PC-9 (cell line): ENCODE data around the gene ZNF410. TPM values are rescaled to one million over a fixed set of nuclear protein-coding genes. Genes with fewer than 3 reads are reported as not detected.
"Not testable (repeated sequence)": the region's sequence is repeated elsewhere in the genome, so short reads cannot be mapped to it uniquely, and the experiment has no call there.

ENCODE experiments used
- BruUV-seq: library from RNA; stranded (reverse); fragments of 400-500 nt; replicated peaks from 2 replicates; lab custom pipeline; 2021; lab: Mats Ljungman, UMichigan
- CTCF ChIA-PET: fragments of 300-600 bp; sonication (Branson Sonifier 250); formaldehyde crosslinking; loops from one replicate; lab custom pipeline; 2022; ENCODE audit warnings: antibody characterized with exemption; lab: Charles Lee
- POLR2A ChIA-PET: fragments of 300-600 bp; sonication (Branson Sonifier 250); formaldehyde crosslinking; loops from one replicate; lab custom pipeline; 2022; ENCODE audit warnings: antibody characterized with exemption; ENCODE audit not compliant: unreplicated experiment; lab: Charles Lee
- DNase-seq, 2 experiments: peaks; one replicate each; pipeline versions ENCODE4 v3.0.0 to v3.0.0-alpha.2; 2015 to 2022; ENCODE audit warnings: mixed read lengths in 1 of 2
- H2AFZ ChIP-seq: fragments of 200-600 bp; sonication (generic); 2 replicates; pipeline ENCODE4 v1.8.1; 2017; ENCODE audit warnings: antibody characterized with exemption
- H3F3A ChIP-seq: fragments of 200-600 bp; sonication (generic); 2 replicates; pipeline ENCODE4 v1.8.1; 2017; ENCODE audit warnings: antibody characterized with exemption, mild to moderate bottlenecking, low read depth; ENCODE audit not compliant: insufficient read depth
- H3K27ac ChIP-seq: fragments of 200-600 bp; sonication (generic); 2 replicates; pipeline ENCODE4 v1.6.1; 2016; ENCODE audit warnings: mixed run types
- H3K27me3 ChIP-seq: fragments of 200-600 bp; sonication (generic); 2 replicates; pipeline ENCODE4 v1.6.1; 2016; ENCODE audit warnings: low read depth, mixed run types; ENCODE audit not compliant: insufficient read depth
- H3K36me3 ChIP-seq: fragments of 200-600 bp; sonication (generic); 2 replicates; pipeline ENCODE4 v1.6.1; 2016; ENCODE audit warnings: low read depth, mixed run types
- H3K4me1 ChIP-seq: fragments of 200-600 bp; sonication (generic); replicated peaks from 2 replicates; pipeline ENCODE4 v1.6.1; 2016; ENCODE audit warnings: mixed run types; ENCODE audit not compliant: insufficient read depth
- H3K4me2 ChIP-seq: fragments of 200-600 bp; sonication (generic); 2 replicates; pipeline ENCODE4 v1.6.1; 2017; ENCODE audit warnings: mixed run types
- H3K4me3 ChIP-seq: fragments of 200-600 bp; sonication (generic); 2 replicates; pipeline ENCODE4 v1.6.1; 2016; ENCODE audit warnings: mixed run types
- H3K79me2 ChIP-seq: fragments of 200-600 bp; sonication (generic); 2 replicates; pipeline ENCODE4 v1.6.1; 2017; ENCODE audit warnings: low read depth, mixed run types
- H3K9me2 ChIP-seq: fragments of 200-600 bp; sonication (generic); 2 replicates; pipeline ENCODE4 v1.8.1; 2017; ENCODE audit warnings: mild to moderate bottlenecking; ENCODE audit not compliant: insufficient read depth
- H3K9me3 ChIP-seq: fragments of 200-600 bp; sonication (generic); 2 replicates; pipeline ENCODE4 v1.8.1; 2016; ENCODE audit warnings: low read depth; ENCODE audit not compliant: insufficient read depth
- H4K20me1 ChIP-seq: fragments of 200-600 bp; sonication (generic); 2 replicates; pipeline ENCODE4 v1.8.1; 2017; ENCODE audit not compliant: insufficient read depth
- EZH2 ChIP-seq: fragments of 200-600 bp; sonication (generic); IDR thresholded peaks from 2 replicates; pipeline ENCODE4 v1.8.0; 2017; ENCODE audit warnings: antibody characterized with exemption, low read depth
- intact Hi-C: fragments of 100-400 bp; cut with micrococcal nuclease; formaldehyde crosslinking; loops from one replicate; pipeline ENCODE4 v1.10.0; 2022; ENCODE audit not compliant: unreplicated experiment
- total RNA-seq: library from RNA; stranded (reverse); gene quantifications from 2 replicates; pipeline ENCODE4 v1.2.3, GENCODE V29; 2021
- TF ChIP-seq, protein P1 (sequence below): fragments of 200-600 bp; sonication (generic); conservative IDR thresholded peaks from 2 replicates; pipeline ENCODE4 v1.6.1; 2017; ENCODE audit warnings: mixed run types, antibody characterized with exemption, mild to moderate bottlenecking, moderate library complexity

The ZNF410 gene
- total RNA-seq, 1 experiment from 2014 or later, result 38.6 TPM

DNA sequence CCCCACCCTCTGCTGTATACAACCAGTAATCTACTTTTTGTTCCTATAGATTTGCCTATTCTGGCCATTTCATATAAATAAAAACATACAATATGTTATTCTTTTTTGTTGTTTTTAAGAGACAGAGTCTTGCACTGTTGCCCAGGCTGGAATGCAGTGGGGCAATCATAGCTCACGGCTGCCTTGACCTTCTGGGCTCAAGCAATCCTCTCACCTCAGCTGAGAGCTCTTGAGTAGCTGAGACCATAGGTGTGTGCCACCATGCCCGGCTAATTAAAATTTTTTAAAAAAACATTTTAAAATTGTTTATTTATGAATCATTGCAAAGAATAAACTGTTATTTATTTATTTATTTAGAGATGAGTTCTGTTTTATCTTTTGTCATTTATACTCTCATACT is 23.4 kb upstream of the ZNF410 start:
- Histone ChIP-seq H3K4me3 (no peak overlapping the region), H3K9me3 (no peaks in the 10 kb centered on the region), H3F3A (peaks cover 12% of the 10 kb centered on the region), H2AFZ (no peak overlapping the region), H3K27ac (no peak overlapping the region), H3K4me1 (no peaks in the 10 kb centered on the region), H3K4me2 (no peak overlapping the region), H4K20me1 (no peaks in the 10 kb centered on the region), H3K9me2 (no peaks in the 10 kb centered on the region), H3K27me3 (no peaks in the 10 kb centered on the region), H3K79me2 (no peaks in the 10 kb centered on the region), H3K36me3 (peaks cover 6% of the 10 kb centered on the region)
- TF ChIP-seq EZH2, result no peak
- TF ChIP-seq, protein P1, sequence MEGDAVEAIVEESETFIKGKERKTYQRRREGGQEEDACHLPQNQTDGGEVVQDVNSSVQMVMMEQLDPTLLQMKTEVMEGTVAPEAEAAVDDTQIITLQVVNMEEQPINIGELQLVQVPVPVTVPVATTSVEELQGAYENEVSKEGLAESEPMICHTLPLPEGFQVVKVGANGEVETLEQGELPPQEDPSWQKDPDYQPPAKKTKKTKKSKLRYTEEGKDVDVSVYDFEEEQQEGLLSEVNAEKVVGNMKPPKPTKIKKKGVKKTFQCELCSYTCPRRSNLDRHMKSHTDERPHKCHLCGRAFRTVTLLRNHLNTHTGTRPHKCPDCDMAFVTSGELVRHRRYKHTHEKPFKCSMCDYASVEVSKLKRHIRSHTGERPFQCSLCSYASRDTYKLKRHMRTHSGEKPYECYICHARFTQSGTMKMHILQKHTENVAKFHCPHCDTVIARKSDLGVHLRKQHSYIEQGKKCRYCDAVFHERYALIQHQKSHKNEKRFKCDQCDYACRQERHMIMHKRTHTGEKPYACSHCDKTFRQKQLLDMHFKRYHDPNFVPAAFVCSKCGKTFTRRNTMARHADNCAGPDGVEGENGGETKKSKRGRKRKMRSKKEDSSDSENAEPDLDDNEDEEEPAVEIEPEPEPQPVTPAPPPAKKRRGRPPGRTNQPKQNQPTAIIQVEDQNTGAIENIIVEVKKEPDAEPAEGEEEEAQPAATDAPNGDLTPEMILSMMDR, result no peak
- DNase-seq, result no peak
- ChIA-PET CTCF (no interaction called here), POLR2A (no interaction called here)
- intact Hi-C loops, result no loop called here
- BruUV-seq, result no TSS peak

DNA sequence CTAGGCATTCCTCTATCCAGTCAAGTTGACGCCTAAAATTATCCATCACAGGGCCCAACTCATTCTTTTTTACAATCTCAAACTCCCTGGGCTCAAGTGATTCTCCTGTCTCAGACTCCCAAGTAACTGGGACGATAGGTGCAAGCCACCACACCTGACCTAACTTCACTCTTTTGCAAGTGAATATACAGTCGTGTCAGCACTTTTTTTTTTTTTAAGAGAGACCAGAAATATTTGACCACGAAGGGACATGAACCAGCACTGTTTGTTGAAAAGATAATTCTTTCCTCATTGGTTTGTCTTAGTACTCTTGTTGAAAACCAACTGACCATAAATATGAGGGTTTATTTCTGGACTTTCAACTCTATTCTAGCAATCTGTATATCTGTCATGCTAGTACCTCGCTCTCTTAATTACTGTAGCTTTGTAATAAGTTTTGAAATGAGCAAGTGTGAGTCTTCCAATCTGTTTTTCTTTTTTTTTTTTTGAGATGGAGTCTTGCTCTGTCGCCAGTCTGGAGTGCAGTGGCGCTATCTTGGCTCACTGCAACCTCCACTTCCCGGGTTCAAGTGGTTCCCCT is 21.0 kb upstream of the ZNF410 start:
- TF ChIP-seq EZH2, result no peak
- TF ChIP-seq, protein P1, result no peak
- Histone ChIP-seq H3F3A (peaks cover 10% of the 10 kb centered on the region; the same call in 1 of the 2 replicates), H4K20me1 (no peaks in the 10 kb centered on the region), H3K4me3 (no peak overlapping the region), H3K27me3 (no peaks in the 10 kb centered on the region), H3K4me2 (no peak overlapping the region), H2AFZ (no peak overlapping the region), H3K9me3 (no peaks in the 10 kb centered on the region), H3K36me3 (peaks cover 6% of the 10 kb centered on the region), H3K27ac (no peak overlapping the region), H3K4me1 (no peaks in the 10 kb centered on the region), H3K79me2 (no peaks in the 10 kb centered on the region), H3K9me2 (no peaks in the 10 kb centered on the region)
- intact Hi-C loops, result no loop called here
- ChIA-PET CTCF (interaction anchor here (0.7 kb wide), 1 partner anchor 12 kb away, joined by 11 read pairs; no protein-coding TSS in a partner anchor), POLR2A (interaction anchor here (0.5 to 0.6 kb wide), 2 partner anchors 62 to 70 kb away, joined by 3 read pairs; no protein-coding TSS in a partner anchor)
- DNase-seq, result no peak
- no TSS peak for BruUV-seq

DNA sequence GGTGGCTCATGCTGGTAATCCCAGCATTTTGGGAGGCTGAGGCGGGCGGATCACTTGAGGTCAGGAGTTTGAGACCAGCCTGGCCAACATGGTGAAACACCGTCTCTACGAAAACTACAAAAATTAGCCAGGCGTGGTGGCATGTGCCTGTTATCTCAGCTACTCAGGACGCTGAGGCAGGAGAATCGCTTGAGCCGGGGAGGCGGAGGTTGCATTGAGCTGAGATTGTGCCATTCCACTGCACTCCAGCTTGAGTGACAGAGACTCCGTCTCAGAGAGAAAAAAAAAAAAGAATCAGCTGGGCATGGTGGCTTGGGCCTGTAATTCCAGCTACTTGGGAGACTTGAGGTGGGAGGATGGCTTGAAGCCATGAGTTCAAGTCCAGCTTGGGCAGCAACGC is 16.9 kb upstream of the ZNF410 start:
- BruUV-seq, result not testable (repeated sequence)

More for the DNA sequence above, 16.9 kb upstream of the ZNF410 start:
- DNase-seq, H2AFZ ChIP-seq, H3K27ac ChIP-seq, H3K9me3 ChIP-seq, H3K79me2 ChIP-seq, H3K4me3 ChIP-seq, H4K20me1 ChIP-seq, CTCF ChIA-PET, H3K4me2 ChIP-seq, H3F3A ChIP-seq, H3K9me2 ChIP-seq, POLR2A ChIA-PET, H3K4me1 ChIP-seq, intact Hi-C loops, H3K36me3 ChIP-seq, H3K27me3 ChIP-seq: not testable (repeated sequence)
